Fibroblast of lung (primary cell): ENCODE measurements around the gene NKD1. TPM values are rescaled to one million over a fixed set of nuclear protein-coding genes. Genes with fewer than 3 reads are reported as not detected.

Source experiments
- DNase-seq, 2 donors: peaks; one replicate each; pipeline versions ENCODE4 v3.0.0 to v3.0.0-alpha.2; 2010; ENCODE audit warnings: low read depth in 2 of 2
- H2AFZ ChIP-seq: 2 replicates; pipeline ENCODE4 v1.5.1; 2012; ENCODE audit warnings: low read length, control low read depth, inconsistent platforms
- H3K27ac ChIP-seq: 2 replicates; pipeline ENCODE4 v1.5.1; 2011; ENCODE audit warnings: low read length, control low read depth; ENCODE audit not compliant: insufficient read depth
- H3K27me3 ChIP-seq: 2 replicates; pipeline ENCODE4 v1.5.1; 2011; ENCODE audit warnings: mild to moderate bottlenecking, low read length; ENCODE audit not compliant: control insufficient read depth, insufficient read depth
- H3K36me3 ChIP-seq: 2 replicates; pipeline ENCODE4 v1.5.1; 2011; ENCODE audit warnings: low read length; ENCODE audit not compliant: control insufficient read depth, insufficient read depth
- H3K4me1 ChIP-seq: 2 replicates; pipeline ENCODE4 v1.5.1; 2011; ENCODE audit warnings: low read length; ENCODE audit not compliant: control insufficient read depth, insufficient read depth; ENCODE audit errors: extremely low read depth
- H3K4me2 ChIP-seq: 2 replicates; pipeline ENCODE4 v1.5.1; 2011; ENCODE audit warnings: low read length, control low read depth; ENCODE audit not compliant: insufficient read depth; ENCODE audit errors: extremely low read depth
- H3K4me3 ChIP-seq, 4 experiments: fragments of 200-600 bp in 1 of 4; sonication (generic) in 1 of 4; replicated peaks in 1 of 4; 2 replicates each; pipeline ENCODE4 v1.5.1; 2011 to 2016; ENCODE audit warnings: low read length in 4 of 4, low read depth in 3 of 4, mild to moderate bottlenecking in 3 of 4, control low read depth in 2 of 4, inconsistent platforms in 1 of 4, mixed read lengths in 1 of 4; ENCODE audit not compliant: insufficient read depth in 1 of 4; ENCODE audit errors: control extremely low read depth in 1 of 4
- H3K79me2 ChIP-seq: 2 replicates; pipeline ENCODE4 v1.5.1; 2012; ENCODE audit warnings: mild to moderate bottlenecking, low read length, inconsistent platforms; ENCODE audit not compliant: control insufficient read depth, insufficient read depth
- H3K9ac ChIP-seq: 2 replicates; pipeline ENCODE4 v1.5.1; 2011; ENCODE audit warnings: mild to moderate bottlenecking, low read length, control low read depth; ENCODE audit not compliant: insufficient read depth
- H3K9me3 ChIP-seq: 2 replicates; pipeline ENCODE4 v1.5.1; 2012; ENCODE audit warnings: low read depth, low read length; ENCODE audit not compliant: control insufficient read depth, insufficient read depth
- H4K20me1 ChIP-seq: 2 replicates; pipeline ENCODE4 v1.5.1; 2011; ENCODE audit warnings: low read length; ENCODE audit not compliant: control insufficient read depth, insufficient read depth; ENCODE audit errors: extremely low read depth
- CTCF ChIP-seq, 2 donors: IDR thresholded peaks in 1 of 2; conservative IDR thresholded peaks in 1 of 2; 1 replicate in 1 of 2; 2 replicates in 1 of 2; pipeline ENCODE4 v1.5.1; 2011 to 2012; ENCODE audit warnings: low read length in 2 of 2, control low read depth in 1 of 2, inconsistent platforms in 1 of 2, low read depth in 1 of 2, mild to moderate bottlenecking in 1 of 2
- EZH2 ChIP-seq: IDR thresholded peaks from 2 replicates; pipeline ENCODE4 v1.5.1; 2012; ENCODE audit warnings: low read length, control low read depth, mild to moderate bottlenecking; ENCODE audit errors: missing control alignments
- polyA plus RNA-seq, 2 donors: library from polyadenylated mRNA; depleted of rRNA in 1 of 2; stranded (reverse) in 1 of 2; unstranded in 1 of 2; fragments of >200 nt; gene quantifications; 2 replicates each; pipeline ENCODE4 v1.2.1, GENCODE V29; 2011 to 2012; ENCODE audit warnings: missing spikeins in 1 of 2
- total RNA-seq: library from RNA; depleted of rRNA; stranded (reverse); fragments of >200 nt; gene quantifications from 2 replicates; pipeline ENCODE4 v1.2.1, GENCODE V29; 2014

Gene NKD1
- total and polyA plus RNA-seq, 2 donors (not counting 1 experiment from before 2014, with no cell fraction given) = under 0.01 to 0.12 TPM

- Histone ChIP-seq H3K4me1 (no peaks in the 10 kb centered on the region), H3K9me3 (no peaks in the 10 kb centered on the region), H4K20me1 (no peaks in the 10 kb centered on the region), H3K27me3 (no peaks in the 10 kb centered on the region), H3K79me2 (no peaks in the 10 kb centered on the region), H3K4me3 (no peak overlapping the region), H3K36me3 (no peaks in the 10 kb centered on the region), H2AFZ (no peak overlapping the region), H3K4me2 (no peak overlapping the region), H3K9ac (no peak overlapping the region), H3K27ac (no peak overlapping the region)
- no peak for DNase-seq
- TF ChIP-seq CTCF (conservative IDR thresholded peaks at IDR 0.05 in 1 of 2, IDR thresholded peaks at IDR 0.05 in 1 of 2; ENCODE audit: low read depth in 1 of 2, low read length in 2 of 2) = no peak
- TF ChIP-seq EZH2 = no peak
Observed at GRCh38 chr16:50652836-50653425, 104.7 kb downstream of the NKD1 start.

- no peak overlapping the region for H3K4me3 ChIP-seq
- H3K4me1 ChIP-seq = no peaks in the 10 kb centered on the region
- no peak for TF ChIP-seq CTCF (conservative IDR thresholded peaks at IDR 0.05 in 1 of 2, IDR thresholded peaks at IDR 0.05 in 1 of 2; ENCODE audit: low read depth in 1 of 2, low read length in 2 of 2)
- no peaks in the 10 kb centered on the region for H3K27me3 ChIP-seq
- no peaks in the 10 kb centered on the region for H3K79me2 ChIP-seq
- H3K9me3 ChIP-seq = no peaks in the 10 kb centered on the region
- no peak overlapping the region for H3K9ac ChIP-seq
- no peak overlapping the region for H3K4me2 ChIP-seq
- H2AFZ ChIP-seq = no peak overlapping the region
- H4K20me1 ChIP-seq = no peaks in the 10 kb centered on the region
- DNase-seq = no peak
- no peak overlapping the region for H3K27ac ChIP-seq
- no peaks in the 10 kb centered on the region for H3K36me3 ChIP-seq
Observed at GRCh38 chr16:50653633-50654519, 105.7 kb downstream of the NKD1 start.

- TF ChIP-seq CTCF (conservative IDR thresholded peaks at IDR 0.05 in 1 of 2, IDR thresholded peaks at IDR 0.05 in 1 of 2; ENCODE audit: low read depth in 1 of 2, low read length in 2 of 2) = no peak
- no peak for TF ChIP-seq EZH2
- no peaks in the 10 kb centered on the region for H3K36me3 ChIP-seq
Observed at GRCh38 chr16:50655558-50656055, 107.4 kb downstream of the NKD1 start.

More at GRCh38 chr16:50655558-50656055, 107.4 kb downstream of the NKD1 start:
- no peak overlapping the region for H3K9ac ChIP-seq
- no peak overlapping the region for H3K4me3 ChIP-seq
- H4K20me1 ChIP-seq = no peaks in the 10 kb centered on the region
- no peak overlapping the region for H3K4me2 ChIP-seq
- H3K79me2 ChIP-seq = no peaks in the 10 kb centered on the region
- no peaks in the 10 kb centered on the region for H3K27me3 ChIP-seq
- H3K9me3 ChIP-seq = no peaks in the 10 kb centered on the region
- H3K4me1 ChIP-seq = no peaks in the 10 kb centered on the region
- no peak overlapping the region for H3K27ac ChIP-seq
- no peak for DNase-seq
- H2AFZ ChIP-seq = no peak overlapping the region
